HS-27A (cell line): ENCODE results near the gene KIRREL1.
A peak's percentile ranks its signal among the peaks of the same experiment; 100 is the strongest.

Experiments used
- DNase-seq: peaks from one replicate; pipeline ENCODE4 v3.0.0-alpha.2; 2012; ENCODE audit warnings: low read depth, missing footprints

The KIRREL1 gene

DNA sequence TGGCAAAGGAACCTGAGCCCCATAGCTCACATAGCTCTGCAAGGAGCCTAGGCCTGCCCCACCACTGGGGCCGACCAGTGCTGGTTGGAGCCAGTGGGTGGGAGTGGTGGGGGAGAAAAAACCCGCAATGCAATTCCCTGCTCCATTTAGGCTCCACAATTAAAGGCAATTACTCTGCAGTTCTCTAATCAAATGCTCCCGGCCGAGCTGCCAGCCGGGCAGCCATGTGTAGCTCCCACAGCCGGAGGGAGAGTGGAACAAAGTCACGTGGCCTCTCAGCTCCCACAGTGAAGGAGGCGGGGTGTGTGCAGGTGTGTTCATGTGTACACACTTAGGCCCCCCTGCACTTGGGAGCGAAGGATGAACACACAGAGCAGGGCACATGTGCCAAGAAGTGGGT, 81.6 kb downstream of the KIRREL1 start:
- DNase-seq, result no peak

DNA sequence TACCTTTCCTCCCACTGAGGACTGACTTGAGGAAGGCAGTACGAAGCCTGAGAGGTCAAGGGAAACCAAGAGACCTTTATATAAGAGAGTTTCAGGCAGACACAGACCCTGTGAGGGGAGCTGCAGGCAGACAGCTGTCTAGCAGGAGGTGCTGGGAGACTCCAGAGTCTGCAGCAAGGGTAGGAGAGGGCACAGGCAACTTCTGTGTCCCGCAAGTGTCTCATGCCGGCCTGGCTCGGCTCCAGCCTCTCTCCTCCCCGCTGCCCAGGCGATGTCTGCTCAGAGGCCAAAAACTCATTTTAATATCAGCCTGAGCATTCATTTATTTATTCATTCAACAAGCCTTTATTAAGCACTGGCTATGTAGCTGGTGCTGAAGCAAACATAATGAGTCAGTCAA, 83.0 kb downstream of the KIRREL1 start:
- DNase-seq, result no peak

DNA sequence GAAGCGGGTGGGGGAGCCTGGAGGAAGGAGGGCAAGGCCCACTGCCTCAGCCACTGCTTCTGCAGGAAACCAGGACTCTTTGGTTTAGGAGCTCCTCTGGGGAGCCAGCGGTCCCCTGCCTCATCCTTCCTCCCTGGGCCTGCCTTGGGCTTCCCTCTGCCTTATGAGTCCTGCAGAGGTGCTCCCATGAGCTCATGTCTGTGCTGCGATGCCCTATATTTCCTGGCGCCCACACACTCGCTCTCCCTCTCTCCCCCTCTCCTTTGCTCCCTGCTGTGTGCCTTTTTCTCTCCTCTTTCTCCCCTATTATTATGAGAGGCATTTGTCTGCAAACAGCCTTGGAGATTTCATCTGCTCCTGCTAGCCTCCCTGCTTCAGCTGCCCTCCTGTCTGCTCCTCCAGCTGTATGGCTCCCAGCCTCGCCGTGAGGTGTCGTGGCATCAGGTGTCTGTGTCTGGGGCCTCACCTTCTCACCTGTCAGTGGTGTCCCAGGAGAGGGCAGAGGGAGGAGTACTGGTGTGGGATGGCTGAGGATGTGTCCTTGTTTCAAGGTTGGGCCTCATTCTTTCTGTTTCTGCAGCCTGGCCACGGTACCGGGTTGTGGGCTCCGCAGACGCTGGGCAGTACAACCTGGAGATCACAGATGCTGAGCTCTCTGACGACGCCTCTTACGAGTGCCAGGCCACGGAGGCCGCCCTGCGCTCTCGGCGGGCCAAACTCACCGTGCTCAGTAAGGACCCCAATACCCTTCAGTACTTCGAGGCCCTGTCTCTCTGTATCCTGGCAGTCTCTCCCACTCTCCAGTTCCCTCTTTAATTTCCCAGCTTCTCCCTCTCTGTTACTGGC, 84.2 kb downstream of the KIRREL1 start:
- no peak for DNase-seq

DNA sequence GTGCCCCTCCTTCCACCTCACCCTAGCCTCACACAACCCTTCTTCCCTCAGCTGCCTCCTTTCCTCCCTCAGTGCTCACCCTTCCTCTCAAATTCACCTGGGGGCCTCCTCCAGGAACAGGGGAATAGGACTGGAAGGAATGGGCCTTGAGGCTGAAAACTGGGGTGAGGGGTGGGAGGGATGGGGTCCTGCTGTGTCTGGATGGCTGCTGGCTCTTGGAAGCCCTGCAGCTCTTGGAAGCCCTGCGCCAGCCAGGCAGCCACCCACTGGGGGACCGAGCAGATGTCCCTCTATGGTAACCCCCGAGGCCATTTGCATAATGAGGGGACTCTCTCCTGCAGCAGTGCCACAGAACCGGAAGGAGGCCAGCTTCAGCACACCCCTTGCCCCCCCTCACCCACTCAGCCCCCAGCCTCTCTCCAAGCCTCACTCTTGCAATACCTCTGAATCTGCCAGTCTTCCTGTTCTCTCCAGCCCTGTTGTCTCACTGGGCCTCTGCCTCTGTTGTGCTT, 85.2 kb downstream of the KIRREL1 start:
- DNase-seq, result no peak

DNA sequence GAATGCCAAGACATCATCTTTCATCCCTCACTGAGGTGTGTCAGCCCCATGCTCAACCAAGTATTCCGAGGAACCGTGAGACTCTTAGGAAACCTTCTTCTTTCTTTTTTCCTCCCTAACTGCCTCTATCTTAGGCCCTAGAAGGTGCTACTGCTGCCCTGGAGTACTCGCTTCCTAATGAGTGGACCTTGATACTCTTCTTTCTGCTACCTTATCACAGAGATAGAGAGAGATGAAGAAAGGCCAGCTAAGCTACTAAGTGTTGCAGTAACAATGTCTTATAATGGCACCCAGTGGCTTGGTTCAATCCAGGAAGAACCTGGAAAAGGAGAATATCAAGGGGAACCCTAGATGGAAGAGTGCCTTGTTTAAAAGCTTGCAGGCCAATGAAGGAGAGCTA, 86.6 kb downstream of the KIRREL1 start:
- no peak for DNase-seq

DNA sequence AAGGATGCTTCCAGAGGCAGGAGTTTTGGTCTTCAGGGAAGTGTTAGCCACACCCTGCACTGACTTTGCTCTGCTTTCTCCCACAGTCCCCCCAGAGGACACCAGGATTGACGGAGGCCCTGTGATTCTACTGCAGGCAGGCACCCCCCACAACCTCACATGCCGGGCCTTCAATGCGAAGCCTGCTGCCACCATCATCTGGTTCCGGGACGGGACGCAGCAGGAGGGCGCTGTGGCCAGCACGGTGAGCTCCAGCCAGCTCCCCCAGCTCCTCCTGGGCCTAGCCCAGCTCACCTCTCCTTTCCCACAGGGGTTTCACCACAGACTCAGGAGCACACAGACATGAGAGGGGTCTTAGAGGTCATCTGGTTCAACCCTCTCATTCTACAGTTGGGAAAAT, 90.9 kb downstream of the KIRREL1 start:
- DNase-seq, result no peak

DNA sequence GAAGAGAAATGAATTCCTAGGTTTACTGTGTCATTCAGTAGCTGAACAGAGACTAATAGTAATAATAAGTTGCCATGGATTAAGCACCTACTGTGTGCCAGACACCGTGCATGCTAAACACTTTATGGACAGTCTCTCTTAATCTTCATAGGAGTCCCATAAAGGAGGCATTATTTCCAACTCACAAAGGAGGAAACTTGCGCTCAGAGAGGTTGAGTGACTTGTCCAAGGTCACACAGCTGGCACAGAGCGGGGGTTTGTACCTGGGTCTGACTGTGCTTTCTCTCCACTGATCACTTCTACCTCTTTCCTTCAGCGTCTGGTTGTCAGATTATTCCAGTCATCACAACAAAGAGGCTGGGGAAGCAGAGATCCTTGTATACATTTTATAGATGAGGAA, 91.3 kb downstream of the KIRREL1 start:
- no peak for DNase-seq

DNA sequence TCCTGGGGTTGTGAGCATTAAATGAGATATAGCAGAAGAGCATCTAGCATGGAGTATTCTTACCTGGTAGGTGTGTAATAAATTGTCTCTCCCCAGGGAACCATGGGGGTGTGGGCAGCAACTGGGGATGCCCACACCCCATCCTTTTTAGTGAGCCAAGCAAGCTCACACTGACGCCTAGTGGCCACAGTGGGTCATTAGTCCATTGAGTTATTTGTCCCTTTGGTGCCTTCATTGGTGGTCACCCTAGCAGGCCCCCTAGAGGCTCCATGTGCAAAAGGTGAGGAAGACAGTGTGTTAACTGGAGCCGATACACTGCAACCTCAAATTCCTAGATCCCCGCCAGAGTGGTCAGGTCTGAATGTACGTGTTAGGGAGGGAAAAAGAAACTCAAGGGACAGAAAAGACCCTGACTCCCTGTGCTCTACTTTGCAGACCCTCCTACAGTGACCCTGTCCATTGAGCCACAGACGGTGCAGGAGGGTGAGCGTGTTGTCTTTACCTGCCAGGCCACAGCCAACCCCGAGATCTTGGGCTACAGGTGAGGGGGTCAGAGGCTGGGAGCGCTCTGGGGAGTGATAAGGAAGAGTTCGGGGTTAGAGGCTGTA, 94.0 kb downstream of the KIRREL1 start:
- DNase-seq, result peak; percentile 19

DNA sequence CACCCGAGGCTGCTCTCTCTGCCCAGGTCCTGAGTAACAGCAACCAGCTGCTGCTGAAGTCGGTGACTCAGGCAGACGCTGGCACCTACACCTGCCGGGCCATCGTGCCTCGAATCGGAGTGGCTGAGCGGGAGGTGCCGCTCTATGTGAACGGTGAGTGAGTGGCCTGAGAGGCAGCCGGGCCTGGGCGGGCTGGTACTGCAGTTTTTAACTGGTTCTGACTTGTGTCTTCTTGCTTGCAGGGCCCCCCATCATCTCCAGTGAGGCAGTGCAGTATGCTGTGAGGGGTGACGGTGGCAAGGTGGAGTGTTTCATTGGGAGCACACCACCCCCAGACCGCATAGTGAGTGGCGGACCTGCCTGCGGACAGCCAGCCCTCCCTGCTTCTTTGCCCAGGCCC, 96.0 kb downstream of the KIRREL1 start:
- no peak for DNase-seq

DNA sequence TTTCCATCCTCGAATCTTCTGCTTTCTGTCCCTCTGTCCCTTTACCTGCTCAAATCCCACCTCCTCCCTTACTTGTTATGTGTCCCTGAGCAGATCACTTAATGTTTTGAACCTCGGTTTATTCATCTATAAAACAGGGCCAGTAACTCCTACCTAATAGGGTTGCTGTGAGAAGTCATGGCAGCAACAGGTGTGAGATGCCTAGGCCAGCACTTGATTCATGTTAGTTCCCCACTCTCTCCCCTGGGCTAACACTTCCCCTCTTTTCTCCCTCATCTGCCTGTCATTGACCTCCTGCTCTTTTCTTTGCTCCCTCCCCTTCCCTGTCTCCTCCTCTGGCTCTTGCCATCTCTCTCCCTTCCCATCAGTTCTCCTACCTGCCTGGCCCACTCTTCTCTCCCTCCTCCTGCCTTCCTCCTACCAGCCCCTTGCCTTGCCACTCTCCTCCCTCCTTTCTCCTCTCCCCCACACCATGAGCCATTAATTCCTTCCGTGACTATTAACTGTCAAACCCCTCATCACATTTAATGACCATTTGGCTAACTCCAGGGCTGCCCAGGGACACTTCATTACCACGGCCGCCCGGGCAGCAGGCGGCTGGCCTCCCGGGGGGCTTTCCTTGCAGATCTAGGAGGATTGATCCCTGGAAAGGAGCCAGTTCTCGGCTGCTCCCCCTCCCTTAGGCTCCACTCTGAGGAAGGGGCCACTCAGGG, 96.6 kb downstream of the KIRREL1 start:
- DNase-seq, result no peak

DNA sequence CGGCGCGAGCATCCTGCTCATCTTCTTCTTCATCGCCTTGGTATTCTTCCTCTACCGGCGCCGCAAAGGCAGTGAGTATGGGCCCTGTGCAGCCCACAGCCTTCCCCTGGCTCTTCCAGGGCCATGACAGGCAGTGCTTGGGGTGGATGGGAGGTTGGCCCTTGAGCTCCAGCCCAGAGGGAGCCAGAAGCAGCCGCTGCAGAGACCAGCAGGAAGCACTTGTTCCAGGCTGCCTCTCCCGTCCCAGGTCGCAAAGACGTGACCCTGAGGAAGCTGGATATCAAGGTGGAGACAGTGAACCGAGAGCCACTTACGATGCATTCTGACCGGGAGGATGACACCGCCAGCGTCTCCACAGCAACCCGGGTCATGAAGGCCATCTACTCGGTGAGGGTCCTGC, 99.9 kb downstream of the KIRREL1 start:
- no peak for DNase-seq

DNA sequence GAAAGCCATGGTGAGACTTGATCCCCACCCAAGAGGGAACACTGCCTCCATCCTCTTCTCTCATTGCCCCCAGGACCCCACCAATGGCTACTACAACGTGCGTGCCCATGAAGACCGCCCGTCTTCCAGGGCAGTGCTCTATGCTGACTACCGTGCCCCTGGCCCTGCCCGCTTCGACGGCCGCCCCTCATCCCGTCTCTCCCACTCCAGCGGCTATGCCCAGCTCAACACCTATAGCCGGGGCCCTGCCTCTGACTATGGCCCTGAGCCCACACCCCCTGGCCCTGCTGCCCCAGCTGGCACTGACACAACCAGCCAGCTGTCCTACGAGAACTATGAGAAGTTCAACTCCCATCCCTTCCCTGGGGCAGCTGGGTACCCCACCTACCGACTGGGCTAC, 101.1 kb downstream of the KIRREL1 start:
- DNase-seq, result no peak

DNA sequence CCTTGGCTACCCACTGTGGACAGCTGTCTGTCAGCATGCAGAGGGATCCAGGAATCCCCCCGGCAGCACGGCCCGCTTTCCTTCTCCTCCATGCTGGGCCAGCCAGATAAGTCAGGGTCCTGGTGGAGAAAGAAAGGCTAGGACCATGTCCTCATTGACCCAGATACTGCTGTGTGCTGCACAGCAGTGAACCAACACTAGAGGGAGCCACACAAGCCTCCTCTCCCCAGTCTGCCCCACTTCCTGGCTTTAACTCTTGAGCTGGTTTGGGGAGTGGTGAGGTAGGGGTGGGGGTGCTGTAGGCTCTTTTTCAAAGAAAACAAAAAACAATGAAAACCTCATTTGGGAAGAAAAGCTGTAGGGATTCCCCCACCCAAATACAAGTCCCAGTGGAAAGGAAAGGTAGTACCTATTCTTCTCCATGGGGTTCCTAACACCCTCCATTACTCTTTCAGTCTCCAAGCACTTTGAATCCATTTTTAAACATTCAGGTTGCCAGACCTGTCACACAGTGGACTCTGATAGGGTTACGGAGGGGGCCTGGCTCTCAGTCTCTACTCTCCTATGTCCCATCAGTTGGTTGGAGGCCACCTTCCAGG, 102.4 kb downstream of the KIRREL1 start:
- DNase-seq, result no peak

DNA sequence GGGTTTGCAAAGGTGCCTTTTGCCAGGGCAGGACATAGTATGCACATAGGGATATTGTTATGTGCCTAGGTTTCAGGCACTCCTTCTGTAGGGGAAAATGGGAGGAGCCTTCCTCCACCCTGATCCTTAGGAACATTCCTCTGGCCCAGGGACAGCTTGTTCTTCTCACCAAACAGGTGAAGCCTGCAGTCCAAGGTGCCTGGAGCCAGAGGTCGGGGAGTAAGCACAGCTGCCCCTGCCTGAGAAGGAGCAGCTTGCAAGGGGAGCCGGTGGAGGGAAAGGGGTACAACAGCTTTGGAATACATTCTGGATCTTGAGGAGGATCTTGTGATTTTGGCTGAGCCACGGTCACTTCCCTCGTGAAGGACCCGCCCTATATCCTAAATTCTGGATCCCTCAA, 104.8 kb downstream of the KIRREL1 start:
- no peak for DNase-seq

DNA sequence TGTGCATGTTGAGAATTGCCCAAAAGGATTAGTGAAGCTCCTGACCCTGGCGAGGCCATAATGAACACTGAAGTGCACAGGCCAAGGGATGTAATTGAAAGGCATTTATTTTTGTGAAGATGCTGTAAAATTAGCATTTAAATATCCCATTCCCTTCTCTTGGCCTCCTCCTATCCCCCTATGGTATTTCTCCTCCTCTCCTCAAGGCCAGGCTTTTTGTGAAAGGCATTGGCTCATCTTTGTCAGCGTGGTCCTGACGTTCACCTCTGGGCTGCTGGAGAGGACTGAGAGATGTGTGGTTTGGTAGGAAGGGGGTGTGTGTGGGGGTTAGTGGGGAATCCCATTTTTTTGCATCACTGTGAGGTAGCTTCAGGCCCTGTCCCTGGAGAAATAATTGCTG, 105.7 kb downstream of the KIRREL1 start:
- DNase-seq, result no peak

DNA sequence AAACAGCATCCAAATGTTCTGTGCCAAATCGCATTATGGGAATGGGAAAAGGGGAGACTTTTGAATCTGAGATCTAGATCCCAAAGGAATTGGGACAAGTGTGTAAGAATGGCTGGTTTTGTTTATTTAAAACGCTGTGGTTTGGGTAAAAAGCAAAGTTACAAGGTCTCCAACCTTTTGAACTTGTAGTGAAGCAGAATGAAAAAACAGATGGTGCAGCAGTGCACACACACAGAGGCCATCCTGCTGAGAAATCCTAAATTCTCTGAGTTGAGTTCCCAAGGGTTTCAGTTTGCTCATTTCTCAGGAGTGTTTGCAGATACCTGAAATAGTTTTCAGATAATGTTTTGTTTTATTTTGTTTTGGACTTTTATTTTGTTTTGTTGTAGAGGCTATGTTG, 107.1 kb downstream of the KIRREL1 start:
- DNase-seq, result no peak

DNA sequence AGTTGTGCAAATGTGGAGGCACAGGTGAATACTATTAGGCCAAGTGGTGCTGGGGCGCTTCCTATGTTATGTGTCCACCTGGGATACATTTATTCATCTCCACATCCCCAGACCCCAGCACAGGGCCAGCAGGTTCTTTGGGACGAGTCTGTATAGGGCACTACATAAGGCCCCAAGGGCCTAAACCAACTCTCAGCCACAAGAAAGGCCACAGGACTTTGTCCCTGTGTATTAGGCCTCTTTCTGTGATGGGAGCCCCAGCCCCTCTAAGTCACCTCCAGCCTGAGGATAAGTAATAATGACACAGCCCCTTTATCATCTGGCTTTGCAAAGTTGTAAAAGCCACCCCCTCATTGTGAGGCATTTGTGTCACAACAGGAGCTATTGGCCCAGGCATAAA, 108.0 kb downstream of the KIRREL1 start:
- no peak for DNase-seq

DNA sequence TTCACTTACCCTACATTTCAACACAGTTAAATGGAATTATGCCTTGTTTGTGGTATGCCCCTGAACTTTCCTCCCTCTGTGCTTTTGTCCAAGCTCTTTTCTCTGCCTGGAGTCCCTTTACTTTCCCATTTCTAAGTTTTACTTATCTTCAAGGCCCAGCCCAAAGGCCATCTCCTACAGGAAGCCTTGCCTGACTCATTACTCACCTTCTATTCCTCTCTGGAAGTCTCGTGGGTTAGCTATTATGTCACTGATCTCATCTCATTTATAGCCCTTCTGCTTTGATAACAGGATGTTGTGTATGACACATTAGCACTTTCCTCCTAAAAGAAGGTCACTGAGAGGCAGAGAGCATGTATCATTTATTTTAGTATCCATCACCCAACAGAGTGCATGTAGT, 108.5 kb downstream of the KIRREL1 start:
- no peak for DNase-seq

DNA sequence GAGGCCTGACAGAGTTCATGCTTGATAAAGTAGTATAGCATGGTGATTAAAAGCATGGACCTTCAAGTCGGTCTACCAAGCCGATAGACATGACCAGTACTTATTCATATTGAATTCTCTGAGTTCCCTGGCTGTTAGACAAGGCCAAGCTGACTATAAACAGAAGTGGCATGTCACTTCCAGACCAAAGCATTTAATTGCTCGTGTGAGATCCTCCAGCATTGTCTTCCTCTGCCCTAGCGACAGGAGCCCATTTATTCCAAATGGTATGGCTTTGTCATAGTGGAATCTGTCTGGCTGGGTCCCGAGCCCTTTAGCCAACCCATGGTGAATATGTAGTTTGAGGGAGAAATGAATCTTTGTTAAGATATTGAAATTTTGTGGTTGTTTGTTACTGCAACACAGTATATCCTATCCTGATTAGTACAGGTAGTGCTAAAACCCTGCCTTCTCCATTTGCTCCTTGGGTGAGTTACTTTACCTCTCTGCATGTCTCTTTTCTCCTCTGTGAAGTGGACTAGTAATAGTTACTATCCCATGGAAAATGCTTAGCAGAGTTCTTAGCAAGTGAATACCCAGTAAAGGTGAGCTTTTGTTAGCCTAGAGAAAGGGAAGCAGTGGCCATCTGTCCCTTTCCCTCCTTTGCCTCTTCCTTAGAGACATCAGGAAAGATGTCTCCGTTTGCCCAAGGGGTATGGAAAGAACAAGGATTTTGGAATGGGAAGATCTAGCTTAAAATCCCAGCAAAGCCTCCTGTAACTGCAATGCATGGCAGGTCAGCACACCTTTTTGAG, 109.6 kb downstream of the KIRREL1 start:
- DNase-seq, result no peak

DNA sequence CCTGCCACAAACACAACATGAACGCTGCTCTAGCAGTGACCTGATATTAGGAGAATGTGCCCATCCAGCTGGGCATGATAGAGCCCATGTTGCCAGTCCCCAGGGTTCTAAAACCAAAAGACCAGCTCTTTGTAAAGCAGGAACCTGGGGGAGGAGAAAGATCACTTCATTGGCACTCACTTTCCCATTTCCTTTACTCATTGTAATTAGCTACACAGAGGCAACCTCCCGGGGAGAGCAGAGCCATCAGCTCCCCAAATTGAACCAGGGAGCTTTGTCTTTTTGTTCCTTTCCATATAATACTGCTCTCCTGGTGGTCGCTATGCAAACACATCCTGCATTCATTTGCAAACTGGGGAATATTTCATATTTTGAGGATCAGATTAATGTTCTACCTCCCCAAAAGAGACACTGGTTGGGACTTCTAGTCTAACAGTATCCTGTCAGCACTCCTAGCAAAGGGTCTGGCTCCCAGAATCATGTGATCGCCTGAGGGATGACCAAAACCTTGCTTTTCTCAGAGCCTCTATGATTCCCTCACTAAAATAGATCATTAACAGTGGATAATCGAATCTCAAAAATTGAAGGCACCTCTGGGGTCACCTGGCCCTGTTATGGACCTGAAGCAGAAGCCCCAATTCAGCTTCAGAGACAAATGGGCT, 110.5 kb downstream of the KIRREL1 start:
- DNase-seq, result no peak

DNA sequence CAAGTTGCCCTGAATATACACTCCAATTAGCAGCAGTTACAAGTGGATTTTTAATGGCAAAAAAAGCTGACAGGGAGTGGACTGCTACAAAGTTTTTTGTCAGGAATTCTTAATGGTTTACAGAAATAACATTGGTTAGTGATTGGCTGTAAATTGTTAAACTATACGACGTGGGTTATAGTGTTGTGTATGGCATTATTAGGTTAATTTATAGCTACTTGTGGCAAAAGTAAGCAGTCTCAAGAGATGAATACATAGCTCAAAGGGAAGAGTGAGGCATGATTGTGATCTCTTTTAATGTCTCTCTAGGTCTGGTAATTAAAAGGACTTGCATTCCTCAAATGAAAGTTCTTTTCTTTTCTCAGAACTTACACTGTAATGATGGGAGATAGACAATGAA, 111.4 kb downstream of the KIRREL1 start:
- no peak for DNase-seq
